Omental fat pad (tissue), 4 donors: ENCODE data around the gene AUTS2. TPM values are rescaled to one million over a fixed set of nuclear protein-coding genes. Genes with fewer than 3 reads are reported as not detected.

ENCODE experiments used
- ATAC-seq: fragments of 150-250 bp; one replicate; pipeline ENCODE4 v1.9.1; 2016; ENCODE audit warnings: mild to moderate bottlenecking, moderate library complexity; ENCODE audit not compliant: low FRiP score
- DNase-seq: peaks from one replicate; pipeline ENCODE4 v3.0.0-alpha.2; 2019; ENCODE audit warnings: low spot score
- CTCF ChIP-seq, 3 donors: fragments of 450-650 bp; IDR thresholded peaks; one replicate each; pipeline ENCODE4 v1.5.1; 2016 to 2017; ENCODE audit warnings: antibody characterized with exemption in 3 of 3, mild to moderate bottlenecking in 3 of 3, moderate library complexity in 2 of 3
- total RNA-seq, 4 donors: library from RNA; depleted of rRNA; stranded (reverse); fragments of >200 nt; gene quantifications; one replicate each; pipeline ENCODE4 v1.1.0, GENCODE V29; 2016

The AUTS2 gene
- total RNA-seq, 4 donors from 2014 or later = 13.2 to 27.0 (median 21.2) TPM

- no peak for DNase-seq
- TF ChIP-seq CTCF (IDR thresholded peaks at IDR 0.05) = no peak
- ATAC-seq = no peak
Observed at GRCh38 chr7:70415179-70415972, 817.1 kb downstream of the AUTS2 start.

GRCh38 chr7:70416347-70416985 is 818.2 kb downstream of the AUTS2 start:
- DNase-seq (no peak), ATAC-seq (no peak)
- TF ChIP-seq CTCF (IDR thresholded peaks at IDR 0.05) = no peak

- TF ChIP-seq CTCF (IDR thresholded peaks at IDR 0.05) = no peak
- ATAC-seq (no peak), DNase-seq (no peak)
Observed at GRCh38 chr7:70416986-70417655, 818.8 kb downstream of the AUTS2 start.

GRCh38 chr7:70419526-70420380 is 821.5 kb downstream of the AUTS2 start:
- DNase-seq = no peak
- TF ChIP-seq CTCF (IDR thresholded peaks at IDR 0.05) = no peak
- no peak for ATAC-seq

- no peak for DNase-seq
- no peak for TF ChIP-seq CTCF (IDR thresholded peaks at IDR 0.05)
- ATAC-seq = no peak
Observed at GRCh38 chr7:70420381-70420662, 822.0 kb downstream of the AUTS2 start.

- ATAC-seq (no peak), DNase-seq (no peak)
- no peak for TF ChIP-seq CTCF (IDR thresholded peaks at IDR 0.05)
Observed at GRCh38 chr7:70421319-70421718, 823.0 kb downstream of the AUTS2 start.
